Mesodermal cell (in vitro differentiated cells): ENCODE measurements around the gene DIP2C.
A peak's percentile ranks its signal among the peaks of the same experiment; 100 is the strongest.

ENCODE experiments used
- H3K27ac ChIP-seq: 2 replicates; pipeline ENCODE4 v1.7.0; 2013; ENCODE audit warnings: mild to moderate bottlenecking, low read depth, low read length, moderate library complexity; ENCODE audit not compliant: severe bottlenecking
- H3K36me3 ChIP-seq: 2 replicates; pipeline ENCODE4 v1.7.1; 2013; ENCODE audit warnings: mild to moderate bottlenecking, low read length, moderate library complexity; ENCODE audit not compliant: control insufficient read depth, insufficient read depth
- H3K4me1 ChIP-seq: one replicate; pipeline ENCODE4 v1.7.1; 2013; ENCODE audit warnings: mild to moderate bottlenecking, low read length; ENCODE audit not compliant: insufficient read depth, control insufficient read depth, poor library complexity, severe bottlenecking
- H3K4me3 ChIP-seq: 2 replicates; pipeline ENCODE4 v1.7.0; 2013; ENCODE audit warnings: low read length, control low read depth, mild to moderate bottlenecking; ENCODE audit not compliant: insufficient read depth, poor library complexity, severe bottlenecking; ENCODE audit errors: extremely low read depth
- H3K9me3 ChIP-seq: 2 replicates; pipeline ENCODE4 v1.7.1; 2013; ENCODE audit warnings: mild to moderate bottlenecking, low read length, moderate library complexity; ENCODE audit not compliant: control insufficient read depth
- WGBS, 2 experiments: methylation state at CpG; one replicate each; pipeline ENCODE4 v1.1.5; 2013; ENCODE audit warnings: missing lambda C conversion rate in 2 of 2; ENCODE audit not compliant: insufficient coverage in 2 of 2; 5-methylcytosine and 5-hydroxymethylcytosine counted together

Gene DIP2C

GRCh38 chr10:608331-609261 is 80.9 kb downstream of the DIP2C start:
- H3K4me1 ChIP-seq, result peaks cover 6% of the 10 kb centered on the region
- WGBS, 2 experiments, result 60 to 83% methylated on average over 1 to 2 of the region's 5 CpGs
- no peaks in the 10 kb centered on the region for H3K9me3 ChIP-seq
- no peak overlapping the region for H3K27ac ChIP-seq
- no peak overlapping the region for H3K4me3 ChIP-seq
- no peaks in the 10 kb centered on the region for H3K36me3 ChIP-seq

- H3K27ac ChIP-seq, result no peak overlapping the region
Observed at GRCh38 chr10:607545-608185, 81.8 kb downstream of the DIP2C start.

GRCh38 chr10:606762-607544 is 82.5 kb downstream of the DIP2C start:
- H3K36me3 ChIP-seq, result no peaks in the 10 kb centered on the region
- H3K9me3 ChIP-seq, result no peaks in the 10 kb centered on the region
- no peak overlapping the region for H3K4me3 ChIP-seq
- peaks cover 20% of the 10 kb centered on the region for H3K4me1 ChIP-seq
- WGBS, 2 experiments, result 95% methylated on average over 25 to 27 of the region's 28 CpGs
- H3K27ac ChIP-seq, result no peak overlapping the region

More at GRCh38 chr10:607545-608185, 81.8 kb downstream of the DIP2C start:
- Histone ChIP-seq H3K36me3 (no peaks in the 10 kb centered on the region), H3K9me3 (no peaks in the 10 kb centered on the region), H3K4me3 (no peak overlapping the region), H3K4me1 (peaks cover 13% of the 10 kb centered on the region)
- WGBS, 2 experiments, result 96 to 97% methylated on average over 11 to 13 of the region's 14 CpGs

GRCh38 chr10:605632-606325 is 83.7 kb downstream of the DIP2C start:
- Histone ChIP-seq H3K4me3 (no peak overlapping the region), H3K36me3 (no peaks in the 10 kb centered on the region), H3K9me3 (no peaks in the 10 kb centered on the region), H3K27ac (no peak overlapping the region), H3K4me1 (peaks cover 27% of the 10 kb centered on the region)
- 92 to 95% methylated on average over 24 to 25 of the region's 25 CpGs for WGBS, 2 experiments

- no peaks in the 10 kb centered on the region for H3K36me3 ChIP-seq
- no peak overlapping the region for H3K4me3 ChIP-seq
- peaks cover 34% of the 10 kb centered on the region for H3K4me1 ChIP-seq
- H3K27ac ChIP-seq, result no peak overlapping the region
- no peaks in the 10 kb centered on the region for H3K9me3 ChIP-seq
- WGBS, 2 experiments, result 95 to 96% methylated on average over 18 to 19 of the region's 21 CpGs
Observed at GRCh38 chr10:604716-605631, 84.5 kb downstream of the DIP2C start.

- Histone ChIP-seq H3K4me1 (peaks cover 46% of the 10 kb centered on the region), H3K9me3 (no peaks in the 10 kb centered on the region), H3K4me3 (no peak overlapping the region), H3K36me3 (no peaks in the 10 kb centered on the region), H3K27ac (no peak overlapping the region)
- WGBS, 2 experiments, result 93 to 100% methylated on average over 1 to 3 of the region's 6 CpGs
Observed at GRCh38 chr10:603745-604144, 85.7 kb downstream of the DIP2C start.

GRCh38 chr10:602391-603005 is 87.0 kb downstream of the DIP2C start:
- Histone ChIP-seq H3K27ac (no peak overlapping the region), H3K9me3 (no peaks in the 10 kb centered on the region), H3K36me3 (no peaks in the 10 kb centered on the region), H3K4me3 (no peak overlapping the region), H3K4me1 (peaks cover 54% of the 10 kb centered on the region)
- WGBS, 2 experiments, result 95 to 98% methylated on average over 12 to 15 of the region's 18 CpGs

GRCh38 chr10:601660-601963 is 87.9 kb downstream of the DIP2C start:
- WGBS, 2 experiments, result 92 to 94% methylated on average over 9 to 12 of the region's 12 CpGs
- no peak overlapping the region for H3K4me3 ChIP-seq
- peaks cover 54% of the 10 kb centered on the region for H3K4me1 ChIP-seq
- H3K36me3 ChIP-seq, result no peaks in the 10 kb centered on the region
- peak overlapping the region; percentile 49 for H3K27ac ChIP-seq
- H3K9me3 ChIP-seq, result no peaks in the 10 kb centered on the region

GRCh38 chr10:600876-601659 is 88.4 kb downstream of the DIP2C start:
- Histone ChIP-seq H3K27ac (peak overlapping the region; percentile 49), H3K4me3 (no peak overlapping the region), H3K9me3 (no peaks in the 10 kb centered on the region), H3K36me3 (no peaks in the 10 kb centered on the region), H3K4me1 (peaks cover 54% of the 10 kb centered on the region)
- WGBS, 2 experiments, result 94 to 97% methylated on average over 8 to 9 of the region's 11 CpGs
